WTC11 (cell line): ENCODE results near the gene ATP9A.

Experiments
- ESRRA ChIP-seq: sonication (generic); formaldehyde crosslinking; IDR thresholded peaks from 2 replicates; pipeline ENCODE4 v1.8.1; 2022; ENCODE audit warnings: mild to moderate bottlenecking, missing genetic modification reagents, borderline replicate concordance
- IRF2 ChIP-seq: sonication (generic); formaldehyde crosslinking; IDR thresholded peaks from 2 replicates; pipeline ENCODE4 v1.8.0; 2022; ENCODE audit warnings: low read depth, missing genetic modification reagents, borderline replicate concordance
- NFATC4 ChIP-seq: fragments of 250-450 bp; sonication (Bioruptor Pico); IDR thresholded peaks from 2 replicates; pipeline ENCODE4 v1.9.0; 2021; ENCODE audit warnings: mild to moderate bottlenecking
- RELA ChIP-seq: sonication (generic); formaldehyde crosslinking; IDR thresholded peaks from 2 replicates; pipeline ENCODE4 v1.8.1; 2022; ENCODE audit warnings: missing genetic modification reagents, mild to moderate bottlenecking, borderline replicate concordance
- ZBTB21 ChIP-seq: sonication (generic); formaldehyde crosslinking; IDR thresholded peaks from 2 replicates; pipeline ENCODE4 v1.8.1; 2023; ENCODE audit warnings: mild to moderate bottlenecking, missing genetic modification reagents, borderline replicate concordance
- TF ChIP-seq, protein P1 (sequence below): sonication (generic); formaldehyde crosslinking; conservative IDR thresholded peaks from 2 replicates; pipeline ENCODE4 v1.8.1; 2023; ENCODE audit warnings: mild to moderate bottlenecking, low read depth, missing genetic modification reagents, moderate library complexity
- TF ChIP-seq, protein P2 (sequence below): fragments of 200-600 bp; IDR thresholded peaks from 2 replicates; pipeline ENCODE4 v1.8.0; 2022; ENCODE audit warnings: antibody characterized with exemption
- TF ChIP-seq, protein P3 (sequence below): sonication (generic); formaldehyde crosslinking; conservative IDR thresholded peaks from 2 replicates; pipeline ENCODE4 v1.8.1; 2022; ENCODE audit warnings: mild to moderate bottlenecking, missing genetic modification reagents

DNA sequence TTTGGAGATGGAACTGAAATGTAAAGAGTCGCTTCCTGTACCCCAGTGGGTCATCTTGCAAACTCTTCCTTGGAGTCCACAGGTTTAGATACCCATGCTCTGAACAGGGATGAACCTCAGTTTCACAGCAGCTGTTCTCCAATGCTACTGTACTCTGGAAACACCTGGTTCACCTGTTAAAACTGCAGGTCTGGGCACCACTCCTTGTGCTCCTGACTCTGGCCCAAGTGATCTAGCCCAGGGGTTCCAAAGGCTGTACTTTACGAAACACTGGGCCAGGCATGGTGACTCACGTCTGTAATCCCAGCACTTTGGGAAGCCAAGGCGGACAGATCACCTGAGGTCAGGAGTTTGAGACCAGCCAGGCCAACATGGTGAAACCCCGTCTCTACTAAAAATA lies 102.1 kb downstream of the ATP9A start:
- TF ChIP-seq, protein P1, sequence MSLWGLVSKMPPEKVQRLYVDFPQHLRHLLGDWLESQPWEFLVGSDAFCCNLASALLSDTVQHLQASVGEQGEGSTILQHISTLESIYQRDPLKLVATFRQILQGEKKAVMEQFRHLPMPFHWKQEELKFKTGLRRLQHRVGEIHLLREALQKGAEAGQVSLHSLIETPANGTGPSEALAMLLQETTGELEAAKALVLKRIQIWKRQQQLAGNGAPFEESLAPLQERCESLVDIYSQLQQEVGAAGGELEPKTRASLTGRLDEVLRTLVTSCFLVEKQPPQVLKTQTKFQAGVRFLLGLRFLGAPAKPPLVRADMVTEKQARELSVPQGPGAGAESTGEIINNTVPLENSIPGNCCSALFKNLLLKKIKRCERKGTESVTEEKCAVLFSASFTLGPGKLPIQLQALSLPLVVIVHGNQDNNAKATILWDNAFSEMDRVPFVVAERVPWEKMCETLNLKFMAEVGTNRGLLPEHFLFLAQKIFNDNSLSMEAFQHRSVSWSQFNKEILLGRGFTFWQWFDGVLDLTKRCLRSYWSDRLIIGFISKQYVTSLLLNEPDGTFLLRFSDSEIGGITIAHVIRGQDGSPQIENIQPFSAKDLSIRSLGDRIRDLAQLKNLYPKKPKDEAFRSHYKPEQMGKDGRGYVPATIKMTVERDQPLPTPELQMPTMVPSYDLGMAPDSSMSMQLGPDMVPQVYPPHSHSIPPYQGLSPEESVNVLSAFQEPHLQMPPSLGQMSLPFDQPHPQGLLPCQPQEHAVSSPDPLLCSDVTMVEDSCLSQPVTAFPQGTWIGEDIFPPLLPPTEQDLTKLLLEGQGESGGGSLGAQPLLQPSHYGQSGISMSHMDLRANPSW, result no peak
- TF ChIP-seq RELA (CRISPR knock-in tag) (no peak), IRF2 (CRISPR knock-in tag) (no peak), ZBTB21 (no peak), ESRRA (CRISPR knock-in tag) (no peak), NFATC4 (no peak)
- TF ChIP-seq, protein P2, sequence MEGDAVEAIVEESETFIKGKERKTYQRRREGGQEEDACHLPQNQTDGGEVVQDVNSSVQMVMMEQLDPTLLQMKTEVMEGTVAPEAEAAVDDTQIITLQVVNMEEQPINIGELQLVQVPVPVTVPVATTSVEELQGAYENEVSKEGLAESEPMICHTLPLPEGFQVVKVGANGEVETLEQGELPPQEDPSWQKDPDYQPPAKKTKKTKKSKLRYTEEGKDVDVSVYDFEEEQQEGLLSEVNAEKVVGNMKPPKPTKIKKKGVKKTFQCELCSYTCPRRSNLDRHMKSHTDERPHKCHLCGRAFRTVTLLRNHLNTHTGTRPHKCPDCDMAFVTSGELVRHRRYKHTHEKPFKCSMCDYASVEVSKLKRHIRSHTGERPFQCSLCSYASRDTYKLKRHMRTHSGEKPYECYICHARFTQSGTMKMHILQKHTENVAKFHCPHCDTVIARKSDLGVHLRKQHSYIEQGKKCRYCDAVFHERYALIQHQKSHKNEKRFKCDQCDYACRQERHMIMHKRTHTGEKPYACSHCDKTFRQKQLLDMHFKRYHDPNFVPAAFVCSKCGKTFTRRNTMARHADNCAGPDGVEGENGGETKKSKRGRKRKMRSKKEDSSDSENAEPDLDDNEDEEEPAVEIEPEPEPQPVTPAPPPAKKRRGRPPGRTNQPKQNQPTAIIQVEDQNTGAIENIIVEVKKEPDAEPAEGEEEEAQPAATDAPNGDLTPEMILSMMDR, result no peak
- TF ChIP-seq, protein P3, sequence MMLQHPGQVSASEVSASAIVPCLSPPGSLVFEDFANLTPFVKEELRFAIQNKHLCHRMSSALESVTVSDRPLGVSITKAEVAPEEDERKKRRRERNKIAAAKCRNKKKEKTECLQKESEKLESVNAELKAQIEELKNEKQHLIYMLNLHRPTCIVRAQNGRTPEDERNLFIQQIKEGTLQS (CRISPR knock-in tag), result no peak
